ENCODE measurements around the gene MBNL2.

- TF ChIP-seq CTCF (IDR thresholded peaks at IDR 0.05) (no peak), POLR2A (IDR thresholded peaks at IDR 0.05) (no peak)
Measured at GRCh38 chr13:97339988-97340749, 118.0 kb downstream of the MBNL2 start.
